SH-SY5Y (cell line): ENCODE data around the gene STARD4.

Experiments used
- GATA2 ChIP-seq: IDR thresholded peaks from 2 replicates; pipeline ENCODE4 v1.6.1; 2011; ENCODE audit warnings: mild to moderate bottlenecking, low read depth, low read length
- GATA3 ChIP-seq: IDR thresholded peaks from 2 replicates; pipeline ENCODE4 v1.6.1; 2011; ENCODE audit warnings: low read depth, mild to moderate bottlenecking, low read length, moderate library complexity

DNA sequence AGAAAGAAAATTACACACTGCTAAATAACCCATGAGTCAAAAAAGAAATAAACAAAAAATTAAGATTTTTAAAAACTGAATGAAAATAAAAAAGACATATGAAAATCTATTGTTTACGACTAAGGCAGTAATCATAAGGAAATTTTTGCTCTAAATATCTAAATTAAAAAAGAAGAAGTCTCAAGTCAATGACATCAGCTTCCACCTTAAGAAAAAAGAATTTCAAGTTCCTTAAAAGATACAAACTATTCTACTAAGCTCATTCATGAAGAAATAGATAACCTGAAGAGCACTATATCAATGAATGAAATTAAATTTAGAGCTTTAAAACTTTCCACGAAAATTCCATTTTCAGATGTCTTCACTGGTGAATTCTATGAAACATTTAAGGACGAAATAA lies 15.7 kb upstream of the STARD4 start:
- TF ChIP-seq GATA3, result no peak
- no peak for TF ChIP-seq GATA2
